SH-SY5Y (cell line): ENCODE data around the gene DTWD2.

Source experiments
- GATA2 ChIP-seq: IDR thresholded peaks from 2 replicates; pipeline ENCODE4 v1.6.1; 2011; ENCODE audit warnings: mild to moderate bottlenecking, low read depth, low read length
- GATA3 ChIP-seq: IDR thresholded peaks from 2 replicates; pipeline ENCODE4 v1.6.1; 2011; ENCODE audit warnings: low read depth, mild to moderate bottlenecking, low read length, moderate library complexity

- no peak for TF ChIP-seq GATA2
- no peak for TF ChIP-seq GATA3
Measured at GRCh38 chr5:118818604-118819003, 169.7 kb downstream of the DTWD2 start.
